Astrocyte of the cerebellum (primary cell): Measurements from ENCODE around the gene DHX9.

Source experiments
- DNase-seq: peaks from one replicate; pipeline ENCODE4 v3.0.0-alpha.2; 2011; ENCODE audit warnings: low read depth
- H3K4me3 ChIP-seq: 2 replicates; pipeline ENCODE4 v1.5.1; 2011; ENCODE audit warnings: mild to moderate bottlenecking, low read depth, low read length, moderate library complexity
- CTCF ChIP-seq: IDR thresholded peaks from 2 replicates; pipeline ENCODE4 v1.5.1; 2012; ENCODE audit warnings: low read length, low read depth, moderate library complexity, mild to moderate bottlenecking; ENCODE audit errors: missing control alignments
- in situ Hi-C: cut with HindIII; loops from 2 replicates; pipeline ENCODE4 v1.10.0; 2017; ENCODE audit warnings: low sequenced_read_pairs

The DHX9 gene

GRCh38 chr1:182834326-182834725, 4.8 kb upstream of the DHX9 start:
- no peak for DNase-seq
- TF ChIP-seq CTCF: no peak
- no peak overlapping the region for H3K4me3 ChIP-seq
- in situ Hi-C loops: no loop called here

- TF ChIP-seq CTCF: no peak
- in situ Hi-C loops: no loop called here
- no peak overlapping the region for H3K4me3 ChIP-seq
- DNase-seq: no peak
These were observed 3.3 kb upstream of the DHX9 start for GRCh38 chr1:182835806-182836205.

GRCh38 chr1:182841368-182841988, 2.3 kb downstream of the DHX9 start:
- TF ChIP-seq CTCF: no peak
- in situ Hi-C loops: no loop called here
- peak overlapping the region; percentile 93 for H3K4me3 ChIP-seq
- peak; percentile 36 for DNase-seq

GRCh38 chr1:182842265-182842664, 3.1 kb downstream of the DHX9 start:
- H3K4me3 ChIP-seq: no peak overlapping the region
- in situ Hi-C loops: no loop called here
- no peak for DNase-seq
- TF ChIP-seq CTCF: no peak

GRCh38 chr1:182845379-182845778, 6.2 kb downstream of the DHX9 start:
- in situ Hi-C loops: no loop called here
- no peak for DNase-seq
- no peak overlapping the region for H3K4me3 ChIP-seq
- TF ChIP-seq CTCF: no peak

GRCh38 chr1:182845894-182846293, 6.7 kb downstream of the DHX9 start:
- TF ChIP-seq CTCF: no peak
- DNase-seq: no peak
- H3K4me3 ChIP-seq: no peak overlapping the region
- in situ Hi-C loops: no loop called here
